ENCODE data around the gene FAM20C. TPM values are rescaled to one million over a fixed set of nuclear protein-coding genes. Genes with fewer than 3 reads are reported as not detected.

FAM20C gene
- total and polyA plus RNA-seq, 2 of the 8 experiments (the other 6 are each of a cell fraction or from before 2014, with no cell fraction given): 9.5 to 34.8 TPM

GRCh38 chr7:195830-196128 lies 3.4 kb downstream of the FAM20C start (continued):
- no peak for TF ChIP-seq POU5F1 (IDR thresholded peaks at IDR 0.05; ENCODE audit: low read depth, low read length)
- TF ChIP-seq SRF (IDR thresholded peaks at IDR 0.05; ENCODE audit: low read depth, low read length): no peak
- TF ChIP-seq CEBPB (IDR thresholded peaks at IDR 0.05; ENCODE audit: low read depth, low read length): no peak
- no peak for TF ChIP-seq GTF2F1 (IDR thresholded peaks at IDR 0.05; ENCODE audit: borderline replicate concordance, low read depth, low read length)
- no peak for TF ChIP-seq ASH2L (IDR thresholded peaks at IDR 0.05; ENCODE audit: low read length)
- no peak for TF ChIP-seq CREB1 (IDR thresholded peaks at IDR 0.05)
- TF ChIP-seq HDAC6 (IDR thresholded peaks at IDR 0.05; ENCODE audit: low read depth, low read length): no peak
